ENCODE measurements around the gene KCNMB2. TPM values are rescaled to one million over a fixed set of nuclear protein-coding genes. Genes with fewer than 3 reads are reported as not detected.

Gene KCNMB2
- polyA plus RNA-seq, 3 donors = not detected

- H3K4me2 ChIP-seq (replicated peaks; ENCODE audit: extremely low read depth, low read length, poor library complexity, severe bottlenecking) = no peak overlapping the region
- no peak for TF ChIP-seq CTCF (IDR thresholded peaks at IDR 0.05)
- peaks cover 0 to 7% (median 2%) of the 10 kb centered on the region in 7 donors for H3K9me3 Mint-ChIP-seq
These were observed 23.6 kb upstream of the KCNMB2 start for GRCh38 chr3:178512647-178513046.

DNA sequence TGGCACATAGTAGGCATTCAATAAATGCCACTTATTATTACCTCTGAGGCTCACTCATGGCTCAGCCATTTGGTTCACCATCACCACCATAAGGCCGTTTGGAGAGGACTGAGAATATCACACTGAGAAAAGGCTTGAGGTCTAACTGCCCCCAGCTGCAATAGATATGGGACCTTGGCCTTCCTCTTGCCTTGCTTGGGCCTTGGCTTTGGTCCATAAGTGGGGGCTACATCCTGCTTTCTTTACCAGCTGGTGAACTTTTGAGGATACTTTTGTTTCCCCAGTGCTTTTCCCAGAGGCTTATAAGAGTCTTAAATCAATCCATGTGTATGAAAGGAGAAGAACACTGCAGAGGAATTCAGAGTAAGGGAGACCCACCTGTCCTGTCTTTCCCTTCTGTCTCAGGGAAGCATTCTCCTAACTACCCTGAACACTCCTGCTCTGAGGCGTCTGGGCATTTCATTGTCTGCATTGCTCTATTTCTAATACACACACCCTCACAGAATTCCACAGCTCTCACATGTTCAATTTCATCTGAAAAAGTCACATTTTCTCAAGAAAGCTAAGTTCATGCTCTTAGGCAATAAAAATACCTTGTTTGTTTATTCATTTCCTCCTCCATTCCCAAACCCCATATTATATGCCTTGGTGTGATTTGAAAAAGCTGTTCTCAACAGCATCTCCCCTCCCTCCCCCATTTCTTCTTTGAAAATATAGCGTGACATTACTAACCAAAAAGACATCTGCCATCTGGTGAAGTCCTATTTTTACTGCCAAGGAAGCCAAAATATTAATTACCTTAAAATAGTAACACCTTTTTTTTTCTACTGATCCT is 22.5 kb upstream of the KCNMB2 start:
- WGBS (ENCODE audit: insufficient coverage) = 100% methylated on average over 2 of the region's 3 CpGs
- Histone ChIP-seq H3K9ac (ENCODE audit: insufficient read depth, low read length, poor library complexity, severe bottlenecking) (no peak overlapping the region), H2AFZ (ENCODE audit: insufficient read depth, low read depth, low read length, poor library complexity, severe bottlenecking) (no peak overlapping the region), H3K36me3 (replicated peaks in 1 of 2; ENCODE audit: control insufficient read depth in 1 of 2, insufficient read depth in 2 of 2, low read length in 2 of 2) (no peaks in the 10 kb centered on the region), H3K27ac (ENCODE audit: low read depth in 1 of 2, low read length in 2 of 2) (no peak overlapping the region), H3K79me2 (ENCODE audit: insufficient read depth, low read length) (no peaks in the 10 kb centered on the region), H3K9me3 (replicated peaks in 1 of 2; ENCODE audit: control insufficient read depth in 1 of 2, insufficient read depth in 1 of 2, low read length in 2 of 2) (peaks cover 0 to 6% of the 10 kb centered on the region in 2 donors), H3K4me2 (replicated peaks; ENCODE audit: extremely low read depth, low read length, poor library complexity, severe bottlenecking) (no peak overlapping the region), H3K27me3 (ENCODE audit: control insufficient read depth in 2 of 2, insufficient read depth in 2 of 2, low read length in 2 of 2) (no peaks in the 10 kb centered on the region), H3K4me1 (ENCODE audit: control insufficient read depth in 1 of 2, insufficient read depth in 2 of 2, low read length in 2 of 2) (no peaks in the 10 kb centered on the region), H4K20me1 (ENCODE audit: insufficient read depth, low read length) (no peaks in the 10 kb centered on the region), H3K4me3 (replicated peaks in 1 of 3; ENCODE audit: low read depth in 2 of 3, low read length in 3 of 3) (no peak overlapping the region)
- intact Hi-C loops (cut with micrococcal nuclease) = no loop called here
- H3K36me3 Mint-ChIP-seq = no peaks in the 10 kb centered on the region
- H3K4me1 Mint-ChIP-seq = no peaks in the 10 kb centered on the region
- no peak for DNase-seq
- no peak for TF ChIP-seq CTCF (IDR thresholded peaks at IDR 0.05)
- no peak overlapping the region for H3K4me3 Mint-ChIP-seq
- H3K9me3 Mint-ChIP-seq = peaks cover 0 to 7% (median 2%) of the 10 kb centered on the region in 7 donors
- H3K27me3 Mint-ChIP-seq (ENCODE audit: low read depth in 3 of 3) = peaks cover 0 to 3% (median 0%) of the 10 kb centered on the region in 3 donors
- H3K27ac Mint-ChIP-seq = no peak overlapping the region

More at GRCh38 chr3:178512647-178513046, 23.6 kb upstream of the KCNMB2 start:
- H3K36me3 ChIP-seq (replicated peaks in 1 of 2; ENCODE audit: control insufficient read depth in 1 of 2, insufficient read depth in 2 of 2, low read length in 2 of 2) = no peaks in the 10 kb centered on the region
- Mint-ChIP-seq H3K4me1 (no peaks in the 10 kb centered on the region), H3K36me3 (no peaks in the 10 kb centered on the region), H3K27ac (no peak overlapping the region), H3K27me3 (ENCODE audit: low read depth in 3 of 3) (no peaks in the 10 kb centered on the region), H3K4me3 (no peak overlapping the region)
- H3K4me1 ChIP-seq (ENCODE audit: control insufficient read depth in 1 of 2, insufficient read depth in 2 of 2, low read length in 2 of 2) = no peaks in the 10 kb centered on the region
- no peaks in the 10 kb centered on the region for H3K79me2 ChIP-seq (ENCODE audit: insufficient read depth, low read length)
- no peak overlapping the region for H2AFZ ChIP-seq (ENCODE audit: insufficient read depth, low read depth, low read length, poor library complexity, severe bottlenecking)
- H3K9me3 ChIP-seq (replicated peaks in 1 of 2; ENCODE audit: control insufficient read depth in 1 of 2, insufficient read depth in 1 of 2, low read length in 2 of 2) = peaks cover 0 to 6% of the 10 kb centered on the region in 2 donors
- 80% methylated on average over 2 of the region's 5 CpGs for WGBS (ENCODE audit: insufficient coverage)
- H3K27ac ChIP-seq (ENCODE audit: low read depth in 1 of 2, low read length in 2 of 2) = no peak overlapping the region
- H3K4me3 ChIP-seq (replicated peaks in 1 of 3; ENCODE audit: low read depth in 2 of 3, low read length in 3 of 3) = no peak overlapping the region
- H3K9ac ChIP-seq (ENCODE audit: insufficient read depth, low read length, poor library complexity, severe bottlenecking) = no peak overlapping the region
- intact Hi-C loops (cut with micrococcal nuclease) = no loop called here
- no peaks in the 10 kb centered on the region for H4K20me1 ChIP-seq (ENCODE audit: insufficient read depth, low read length)
- DNase-seq = no peak
- no peaks in the 10 kb centered on the region for H3K27me3 ChIP-seq (ENCODE audit: control insufficient read depth in 2 of 2, insufficient read depth in 2 of 2, low read length in 2 of 2)
